GM13976 (cell line): ENCODE measurements around the gene MT4.

ENCODE experiments used
- DNase-seq: peaks from one replicate; pipeline ENCODE4 v3.0.0; 2012; ENCODE audit warnings: low spot score
- in situ Hi-C: fragments of 300-500 bp; cut with MboI; formaldehyde crosslinking; loops from one replicate; pipeline ENCODE4 v1.12.0; 2022; ENCODE audit warnings: low sequenced_read_pairs, mixed read lengths, inconsistent platforms; ENCODE audit not compliant: unreplicated experiment
- TF ChIP-seq, protein P1 (sequence below): IDR thresholded peaks from 2 replicates; pipeline ENCODE4 v1.5.1; 2012; ENCODE audit warnings: borderline replicate concordance, mild to moderate bottlenecking; ENCODE audit not compliant: insufficient read depth; ENCODE audit errors: extremely low read depth, missing control alignments, control extremely low read depth

MT4 gene

DNA sequence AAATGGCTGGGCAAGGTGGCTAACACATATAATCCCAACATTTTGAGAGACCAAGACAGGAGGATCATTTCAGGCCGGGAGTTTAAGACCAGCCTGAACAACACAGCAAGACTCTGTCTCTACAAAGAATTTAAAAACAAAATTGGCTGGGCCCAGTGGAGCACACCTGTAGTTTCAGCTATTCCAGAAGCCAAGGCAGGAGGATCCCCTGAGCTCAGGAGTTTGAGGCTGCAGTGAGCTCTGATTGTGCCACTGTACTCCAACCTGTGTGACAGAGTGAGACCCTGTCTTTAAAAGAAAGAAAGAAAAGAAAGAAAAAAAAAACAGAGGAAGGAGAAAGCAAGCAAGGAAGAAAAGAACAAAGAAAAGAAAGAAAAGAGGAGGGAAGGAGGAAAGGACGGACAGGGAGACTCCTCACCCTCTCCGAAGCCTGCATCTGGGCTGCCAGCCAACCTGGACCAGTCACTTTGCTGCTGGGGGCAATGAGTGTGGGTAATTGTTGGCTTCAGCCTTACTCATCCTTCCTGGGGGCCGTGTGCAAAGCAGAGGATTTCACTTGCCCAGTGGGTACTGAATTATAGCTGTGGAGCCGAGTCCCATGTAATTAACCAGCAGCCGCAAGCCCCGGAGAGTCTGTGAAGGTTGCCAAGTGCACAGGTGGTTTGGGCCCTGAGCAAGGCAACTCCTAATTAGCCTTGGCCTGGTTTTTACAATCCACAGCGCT is 6.7 kb upstream of the MT4 start:
- in situ Hi-C loops: no loop called here
- TF ChIP-seq, protein P1, sequence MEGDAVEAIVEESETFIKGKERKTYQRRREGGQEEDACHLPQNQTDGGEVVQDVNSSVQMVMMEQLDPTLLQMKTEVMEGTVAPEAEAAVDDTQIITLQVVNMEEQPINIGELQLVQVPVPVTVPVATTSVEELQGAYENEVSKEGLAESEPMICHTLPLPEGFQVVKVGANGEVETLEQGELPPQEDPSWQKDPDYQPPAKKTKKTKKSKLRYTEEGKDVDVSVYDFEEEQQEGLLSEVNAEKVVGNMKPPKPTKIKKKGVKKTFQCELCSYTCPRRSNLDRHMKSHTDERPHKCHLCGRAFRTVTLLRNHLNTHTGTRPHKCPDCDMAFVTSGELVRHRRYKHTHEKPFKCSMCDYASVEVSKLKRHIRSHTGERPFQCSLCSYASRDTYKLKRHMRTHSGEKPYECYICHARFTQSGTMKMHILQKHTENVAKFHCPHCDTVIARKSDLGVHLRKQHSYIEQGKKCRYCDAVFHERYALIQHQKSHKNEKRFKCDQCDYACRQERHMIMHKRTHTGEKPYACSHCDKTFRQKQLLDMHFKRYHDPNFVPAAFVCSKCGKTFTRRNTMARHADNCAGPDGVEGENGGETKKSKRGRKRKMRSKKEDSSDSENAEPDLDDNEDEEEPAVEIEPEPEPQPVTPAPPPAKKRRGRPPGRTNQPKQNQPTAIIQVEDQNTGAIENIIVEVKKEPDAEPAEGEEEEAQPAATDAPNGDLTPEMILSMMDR: no peak
- no peak for DNase-seq

- in situ Hi-C loops: no loop called here
- no peak for DNase-seq
- TF ChIP-seq, protein P1: no peak
Measured at GRCh38 chr16:56559109-56559508, 5.8 kb upstream of the MT4 start.

DNA sequence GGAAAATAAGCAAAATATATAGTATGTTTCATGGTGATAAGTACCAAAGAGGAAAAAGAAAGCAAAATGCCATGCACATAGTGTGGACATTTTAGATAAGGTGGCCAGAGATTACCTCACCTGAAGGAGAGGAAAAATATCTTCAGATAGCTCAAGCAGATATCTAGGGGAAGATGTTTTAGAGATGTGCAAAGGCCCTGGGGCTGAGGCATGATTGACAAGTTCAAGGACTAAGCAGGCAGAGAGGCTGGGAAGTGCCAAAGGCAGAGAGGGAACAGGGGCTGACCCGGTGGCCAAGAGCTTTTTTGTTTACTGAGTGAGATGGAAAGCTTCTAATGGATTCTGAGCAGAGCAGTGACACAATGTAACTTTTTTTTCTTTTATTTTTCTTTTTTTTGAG is 4.4 kb upstream of the MT4 start:
- in situ Hi-C loops: no loop called here
- DNase-seq: no peak
- TF ChIP-seq, protein P1: no peak

DNA sequence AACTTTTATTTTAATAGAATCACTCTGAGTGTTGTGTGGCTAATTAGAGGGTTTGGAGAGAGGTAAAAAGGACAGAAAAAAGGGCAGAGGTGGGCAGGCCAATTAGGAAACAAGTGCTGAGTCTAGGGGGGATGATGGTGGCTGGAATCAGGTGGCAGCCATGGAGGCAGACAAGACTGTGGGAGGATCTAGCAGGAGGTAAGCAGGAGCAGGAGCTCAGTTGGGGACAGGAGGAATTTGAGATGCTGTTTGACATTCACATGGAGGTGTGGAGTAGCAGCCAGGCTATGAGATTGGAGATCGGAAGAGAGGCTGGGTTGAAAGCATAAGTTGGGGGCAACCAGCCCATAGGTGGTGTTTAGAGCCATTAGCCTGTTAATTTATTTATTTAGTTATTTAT is 3.7 kb upstream of the MT4 start:
- in situ Hi-C loops: no loop called here
- TF ChIP-seq, protein P1: no peak
- no peak for DNase-seq

- no peak for DNase-seq
- TF ChIP-seq, protein P1: no peak
- in situ Hi-C loops: loop anchor here (10.0 kb wide), 1 partner anchor 135 kb away; no protein-coding TSS in a partner anchor
Measured at GRCh38 chr16:56569971-56570370, 5.1 kb downstream of the MT4 start.

DNA sequence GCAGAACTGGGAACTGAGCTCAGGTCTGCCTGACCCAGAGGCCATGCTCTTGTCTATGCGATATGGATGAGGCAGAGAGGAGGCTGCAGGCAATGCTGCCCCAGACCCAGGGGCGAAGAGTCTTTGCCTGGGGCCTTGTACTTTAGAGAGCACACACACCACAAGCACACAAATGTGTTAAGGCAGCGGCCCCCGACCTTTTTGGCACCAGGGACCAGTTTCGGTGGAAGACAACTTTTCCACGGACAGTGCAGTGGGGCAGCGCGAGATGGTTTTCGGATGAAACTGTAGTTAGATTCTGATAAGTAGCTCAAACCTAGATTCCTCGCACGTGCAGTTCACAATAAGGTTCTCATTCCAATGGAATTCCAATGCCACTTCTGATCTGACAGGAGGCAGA is 6.7 kb downstream of the MT4 start:
- no peak for DNase-seq
- TF ChIP-seq, protein P1: no peak
- in situ Hi-C loops: loop anchor here (10.0 kb wide), 1 partner anchor 133 kb away; no protein-coding TSS in a partner anchor
